Activated T-cell treated with anti-CD3 and anti-CD28 coated beads, Interleukin-2, amount 50 U/mL, for 72 hours (primary cell): Measurements from ENCODE around the gene ATP1B4. TPM values are rescaled to one million over a fixed set of nuclear protein-coding genes. Genes with fewer than 3 reads are reported as not detected.
"Not testable (repeated sequence)": the region's sequence is repeated elsewhere in the genome, so short reads cannot be mapped to it uniquely, and the experiment has no call there.

ENCODE experiments used
- ATAC-seq, 2 donors: fragments of 150-1000 bp; cut with Tn5 transposase; replicated peaks in 1 of 2; 2 replicates each; pipeline ENCODE4 v1.10.0; 2021; ENCODE audit warnings: moderate library complexity in 2 of 2, mild to moderate bottlenecking in 1 of 2
- DNase-seq, 2 donors: peaks; one replicate each; pipeline ENCODE4 v3.0.0; 2021 to 2022; ENCODE audit warnings: mixed read lengths in 1 of 2
- H3K27ac Mint-ChIP-seq: one replicate; pipeline ENCODE4 v1.8.0; 2022; ENCODE audit warnings: mild to moderate bottlenecking, moderate library complexity, mixed read lengths
- H3K27me3 Mint-ChIP-seq: one replicate; pipeline ENCODE4 v1.8.0; 2022; ENCODE audit warnings: low read depth, mixed read lengths
- H3K36me3 Mint-ChIP-seq, 2 donors: one replicate each; pipeline ENCODE4 v1.8.0; 2022; ENCODE audit warnings: mixed read lengths in 2 of 2, mild to moderate bottlenecking in 1 of 2; ENCODE audit not compliant: insufficient read depth in 2 of 2
- H3K4me1 Mint-ChIP-seq: one replicate; pipeline ENCODE4 v1.8.0; 2022; ENCODE audit warnings: low read depth, mixed read lengths
- H3K4me3 Mint-ChIP-seq, 2 donors: one replicate each; pipeline ENCODE4 v1.8.0; 2022; ENCODE audit warnings: mild to moderate bottlenecking in 2 of 2, mixed read lengths in 2 of 2, moderate library complexity in 2 of 2
- H3K9me3 Mint-ChIP-seq, 2 donors: one replicate each; pipeline ENCODE4 v1.8.0; 2022; ENCODE audit warnings: mixed read lengths in 2 of 2
- total RNA-seq, 2 donors: library from RNA; stranded (reverse); gene quantifications; one replicate each; pipeline ENCODE4 v1.2.3, GENCODE V29; 2022

ATP1B4 gene
- not detected for total RNA-seq

- H3K27ac Mint-ChIP-seq: no peak within 1 kb of the TSS
- ATAC-seq (no peak), DNase-seq (no peak)
- H3K4me1 Mint-ChIP-seq: peaks cover 10% of the 10 kb centered on the region
- no peak within 1 kb of the TSS for H3K4me3 Mint-ChIP-seq
- H3K9me3 Mint-ChIP-seq: no peaks in the 10 kb centered on the region
- H3K27me3 Mint-ChIP-seq: peaks cover 24% of the 10 kb centered on the region
- no peaks in the 10 kb centered on the region for H3K36me3 Mint-ChIP-seq
Observed at GRCh38 chrX:120361764-120362305, at the start of gene ATP1B4. TSS of gene ATP1B4 (plus strand) at chrX:120362089. CDS start at chrX:120362169, 80 bp downstream.

GRCh38 chrX:120315776-120316175, 46.1 kb upstream of the ATP1B4 start:
- DNase-seq (no peak), ATAC-seq (no peak)
- Mint-ChIP-seq H3K9me3 (no peaks in the 10 kb centered on the region), H3K4me1 (no peaks in the 10 kb centered on the region), H3K4me3 (no peak overlapping the region), H3K27me3 (peaks cover 48% of the 10 kb centered on the region), H3K36me3 (no peaks in the 10 kb centered on the region), H3K27ac (no peak overlapping the region)

GRCh38 chrX:120316587-120317283, 45.2 kb upstream of the ATP1B4 start:
- no peaks in the 10 kb centered on the region for H3K4me1 Mint-ChIP-seq
- DNase-seq (no peak), ATAC-seq (peak; percentile 39 to 46)
- H3K4me3 Mint-ChIP-seq: no peak overlapping the region
- H3K27me3 Mint-ChIP-seq: peaks cover 47% of the 10 kb centered on the region
- H3K9me3 Mint-ChIP-seq: no peaks in the 10 kb centered on the region
- no peaks in the 10 kb centered on the region for H3K36me3 Mint-ChIP-seq
- H3K27ac Mint-ChIP-seq: no peak overlapping the region

GRCh38 chrX:120318411-120318810, 43.5 kb upstream of the ATP1B4 start:
- Mint-ChIP-seq H3K9me3 (no peaks in the 10 kb centered on the region), H3K4me3 (no peak overlapping the region), H3K27ac (no peak overlapping the region), H3K4me1 (no peaks in the 10 kb centered on the region), H3K27me3 (peaks cover 31% of the 10 kb centered on the region), H3K36me3 (no peaks in the 10 kb centered on the region)
- ATAC-seq (no peak), DNase-seq (no peak)

- no peak overlapping the region for H3K27ac Mint-ChIP-seq
- H3K4me1 Mint-ChIP-seq: no peaks in the 10 kb centered on the region
- no peak overlapping the region for H3K4me3 Mint-ChIP-seq
- H3K36me3 Mint-ChIP-seq: no peaks in the 10 kb centered on the region
- no peaks in the 10 kb centered on the region for H3K9me3 Mint-ChIP-seq
- peaks cover 11% of the 10 kb centered on the region for H3K27me3 Mint-ChIP-seq
- DNase-seq (no peak), ATAC-seq (no peak)
Observed at GRCh38 chrX:120321520-120322281, 40.2 kb upstream of the ATP1B4 start.

GRCh38 chrX:120331116-120331515, 30.8 kb upstream of the ATP1B4 start:
- Mint-ChIP-seq H3K27ac (no peak overlapping the region), H3K9me3 (peaks cover 2 to 3% of the 10 kb centered on the region in 2 donors), H3K27me3 (peaks cover 9% of the 10 kb centered on the region), H3K36me3 (peaks cover 2 to 4% of the 10 kb centered on the region in 2 donors), H3K4me1 (no peaks in the 10 kb centered on the region), H3K4me3 (no peak overlapping the region)
- ATAC-seq (no peak), DNase-seq (no peak)

GRCh38 chrX:120332394-120332793, 29.5 kb upstream of the ATP1B4 start:
- no peak overlapping the region for H3K4me3 Mint-ChIP-seq
- no peak for DNase-seq
- peaks cover 2 to 6% of the 10 kb centered on the region in 2 donors for H3K36me3 Mint-ChIP-seq
- H3K27ac Mint-ChIP-seq: no peak overlapping the region
- no peak for ATAC-seq
- H3K4me1 Mint-ChIP-seq: no peaks in the 10 kb centered on the region
- peaks cover 2 to 3% of the 10 kb centered on the region in 2 donors for H3K9me3 Mint-ChIP-seq
- H3K27me3 Mint-ChIP-seq: peaks cover 2% of the 10 kb centered on the region

GRCh38 chrX:120334151-120334550, 27.7 kb upstream of the ATP1B4 start:
- Mint-ChIP-seq H3K36me3 (peaks cover 2 to 8% of the 10 kb centered on the region in 2 donors), H3K27ac (no peak overlapping the region), H3K4me1 (no peaks in the 10 kb centered on the region), H3K27me3 (peaks cover 4% of the 10 kb centered on the region), H3K9me3 (peaks cover 6% of the 10 kb centered on the region in 2 donors), H3K4me3 (no peak overlapping the region)
- no peak for DNase-seq
- no peak for ATAC-seq

- H3K27ac Mint-ChIP-seq: no peak overlapping the region
- ATAC-seq (no peak), DNase-seq (no peak)
- peaks cover 6% of the 10 kb centered on the region for H3K27me3 Mint-ChIP-seq
- no peak overlapping the region for H3K4me3 Mint-ChIP-seq
- no peaks in the 10 kb centered on the region for H3K4me1 Mint-ChIP-seq
- peaks cover 2 to 11% of the 10 kb centered on the region in 2 donors for H3K36me3 Mint-ChIP-seq
- H3K9me3 Mint-ChIP-seq: peaks cover 8 to 9% of the 10 kb centered on the region in 2 donors
Observed at GRCh38 chrX:120334603-120335002, 27.3 kb upstream of the ATP1B4 start.

DNA sequence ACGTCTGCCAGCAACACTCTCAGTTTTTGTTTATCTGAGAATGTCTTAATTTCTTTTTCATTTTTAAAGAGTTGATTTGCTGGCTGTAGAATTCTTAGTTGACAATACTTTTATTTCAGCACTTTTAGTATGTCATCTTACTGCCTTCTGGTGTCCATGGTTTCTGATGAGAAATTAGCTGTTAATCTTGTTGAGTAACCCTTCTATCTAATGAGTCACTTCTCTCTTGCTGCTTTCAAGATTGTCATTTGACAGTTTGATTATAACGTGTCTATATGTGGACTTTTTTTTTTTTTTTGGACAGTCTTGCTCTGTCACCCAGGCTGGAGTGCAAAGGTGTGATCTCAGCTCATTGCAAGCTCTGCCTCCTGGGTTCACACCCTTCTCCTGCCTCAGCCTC, 26.6 kb upstream of the ATP1B4 start:
- ATAC-seq: no peak
- Mint-ChIP-seq H3K27ac (no peak overlapping the region), H3K36me3 (peaks cover 2 to 11% of the 10 kb centered on the region in 2 donors)

GRCh38 chrX:120336899-120337298, 25.0 kb upstream of the ATP1B4 start:
- peaks cover 8 to 11% of the 10 kb centered on the region in 2 donors for H3K9me3 Mint-ChIP-seq

More for the DNA sequence above, 26.6 kb upstream of the ATP1B4 start:
- no peak overlapping the region for H3K4me3 Mint-ChIP-seq
- peaks cover 8 to 10% of the 10 kb centered on the region in 2 donors for H3K9me3 Mint-ChIP-seq
- no peaks in the 10 kb centered on the region for H3K4me1 Mint-ChIP-seq
- H3K27me3 Mint-ChIP-seq: peaks cover 6% of the 10 kb centered on the region
- DNase-seq: no peak

GRCh38 chrX:120344566-120344965, 17.3 kb upstream of the ATP1B4 start:
- ATAC-seq, H3K27me3 Mint-ChIP-seq, H3K4me1 Mint-ChIP-seq, H3K27ac Mint-ChIP-seq, H3K4me3 Mint-ChIP-seq, H3K9me3 Mint-ChIP-seq, H3K36me3 Mint-ChIP-seq, DNase-seq: not testable (repeated sequence)

More at GRCh38 chrX:120336899-120337298, 25.0 kb upstream of the ATP1B4 start:
- Mint-ChIP-seq H3K27me3 (peaks cover 6% of the 10 kb centered on the region), H3K4me3 (no peak overlapping the region), H3K4me1 (no peaks in the 10 kb centered on the region), H3K27ac (no peak overlapping the region), H3K36me3 (peaks cover 3 to 11% of the 10 kb centered on the region in 2 donors)
- ATAC-seq (no peak), DNase-seq (no peak)

- no peak for DNase-seq
- peaks cover 9% of the 10 kb centered on the region for H3K27me3 Mint-ChIP-seq
- no peaks in the 10 kb centered on the region for H3K36me3 Mint-ChIP-seq
- H3K27ac Mint-ChIP-seq: no peak overlapping the region
- no peaks in the 10 kb centered on the region for H3K4me1 Mint-ChIP-seq
- H3K9me3 Mint-ChIP-seq: no peaks in the 10 kb centered on the region
- no peak for ATAC-seq
- H3K4me3 Mint-ChIP-seq: no peak overlapping the region
Observed at GRCh38 chrX:120350450-120351138, 11.3 kb upstream of the ATP1B4 start.
